SK-N-SH (cell line): Measurements from ENCODE around the gene NDUFS2. TPM values are rescaled to one million over a fixed set of nuclear protein-coding genes. Genes with fewer than 3 reads are reported as not detected.

ENCODE experiments used
- CTCF ChIA-PET: fragments of 300-600, 350-600 bp; formaldehyde crosslinking; extraction: SDS; loops from one replicate; lab custom pipeline; 2021; lab: Yijun Ruan, JAX
- POLR2A ChIA-PET: fragments of 350-600 bp; sonication (Branson Sonifier 250); formaldehyde crosslinking; extraction: SDS; loops from one replicate; lab custom pipeline; 2020; ENCODE audit warnings: antibody characterized with exemption, inconsistent platforms; lab: Yijun Ruan, JAX
- DNase-seq: peaks from one replicate; pipeline ENCODE4 v3.0.0; 2012
- H2AFZ ChIP-seq: fragments of 200-600 bp; sonication (generic); 2 replicates; pipeline ENCODE4 v1.8.1; 2016; ENCODE audit warnings: antibody characterized with exemption, mild to moderate bottlenecking, low read depth
- H3F3A ChIP-seq: fragments of 200-600 bp; sonication (generic); replicated peaks from 2 replicates; pipeline ENCODE3; 2016; ENCODE audit warnings: antibody characterized with exemption, mild to moderate bottlenecking; ENCODE audit not compliant: insufficient read depth
- H3K27ac ChIP-seq, 2 experiments: fragments of 200-500 bp in 1 of 2; fragments of 200-600 bp in 1 of 2; sonication (Bioruptor generic) in 1 of 2; sonication (generic), shearing (Covaris generic) in 1 of 2; 2 replicates each; pipeline versions ENCODE4 v1.5.1 to v1.6.1; 2014 to 2016; ENCODE audit warnings: low read depth in 2 of 2, inconsistent platforms in 1 of 2, low read length in 1 of 2, mild to moderate bottlenecking in 1 of 2, mixed read lengths in 1 of 2
- H3K27me3 ChIP-seq: fragments of 200-600 bp; sonication (generic), shearing (Covaris generic); 2 replicates; pipeline ENCODE4 v1.6.1; 2016; ENCODE audit warnings: mixed run types; ENCODE audit not compliant: insufficient read depth
- H3K36me3 ChIP-seq, 2 experiments: fragments of 200-500 bp in 1 of 2; fragments of 200-600 bp in 1 of 2; sonication (Bioruptor generic) in 1 of 2; sonication (generic) in 1 of 2; replicated peaks in 1 of 2; 2 replicates each; pipeline versions ENCODE3 to v1.5.1; 2014 to 2016; ENCODE audit warnings: low read length in 1 of 2, mild to moderate bottlenecking in 1 of 2; ENCODE audit not compliant: insufficient read depth in 2 of 2, control insufficient read depth in 1 of 2
- H3K4me1 ChIP-seq, 2 experiments: fragments of 200-500 bp in 1 of 2; fragments of 200-600 bp in 1 of 2; sonication (Bioruptor generic) in 1 of 2; sonication (generic), shearing (Covaris generic) in 1 of 2; 2 replicates each; pipeline versions ENCODE4 v1.5.1 to v1.6.1; 2014 to 2016; ENCODE audit warnings: low read depth in 1 of 2, low read length in 1 of 2, mixed run types in 1 of 2; ENCODE audit not compliant: insufficient read depth in 2 of 2, control insufficient read depth in 1 of 2
- H3K4me2 ChIP-seq: fragments of 200-600 bp; sonication (generic), shearing (Covaris generic); 2 replicates; pipeline ENCODE4 v1.6.1; 2017; ENCODE audit warnings: mixed run types
- H3K4me3 ChIP-seq, 2 experiments: fragments of 200-500 bp in 1 of 2; fragments of 200-600 bp in 1 of 2; sonication (Bioruptor generic) in 1 of 2; sonication (generic), shearing (Covaris generic) in 1 of 2; 2 replicates each; pipeline versions ENCODE4 v1.5.1 to v1.8.1; 2014 to 2016; ENCODE audit warnings: low read depth in 2 of 2, inconsistent platforms in 1 of 2, low read length in 1 of 2, mild to moderate bottlenecking in 1 of 2, mixed read lengths in 1 of 2, moderate library complexity in 1 of 2
- H3K79me2 ChIP-seq: fragments of 200-600 bp; sonication (generic); 2 replicates; pipeline ENCODE4 v1.8.1; 2017; ENCODE audit warnings: mild to moderate bottlenecking; ENCODE audit not compliant: insufficient read depth
- H3K9ac ChIP-seq: fragments of 200-600 bp; sonication (generic); 2 replicates; pipeline ENCODE4 v1.6.1; 2017; ENCODE audit warnings: mixed run types
- H3K9me2 ChIP-seq: fragments of 200-600 bp; sonication (generic); 2 replicates; pipeline ENCODE4 v1.6.1; 2017; ENCODE audit warnings: mixed run types
- H3K9me3 ChIP-seq: fragments of 200-600 bp; sonication (generic); 2 replicates; pipeline ENCODE4 v1.6.1; 2017; ENCODE audit warnings: mixed run types, mild to moderate bottlenecking, moderate library complexity
- H4K20me1 ChIP-seq: fragments of 200-600 bp; sonication (generic); 2 replicates; pipeline ENCODE4 v1.6.1; 2017; ENCODE audit warnings: mild to moderate bottlenecking, mixed run types; ENCODE audit not compliant: insufficient read depth
- CHD2 ChIP-seq: fragments of 150-350 bp; IDR thresholded peaks from 2 replicates; pipeline ENCODE4 v1.6.1; 2018; ENCODE audit warnings: low read length; ENCODE audit not compliant: partially characterized antibody
- FOXM1 ChIP-seq: IDR thresholded peaks from 2 replicates; pipeline ENCODE4 v1.4.0; 2012; ENCODE audit warnings: low read depth, mild to moderate bottlenecking
- GATA2 ChIP-seq: sonication (generic); formaldehyde crosslinking; IDR thresholded peaks from 2 replicates; pipeline ENCODE4 v1.5.0; 2020; ENCODE audit warnings: mild to moderate bottlenecking, missing genetic modification reagents
- JUND ChIP-seq: IDR thresholded peaks from 2 replicates; pipeline ENCODE4 v1.4.0; 2012
- MXI1 ChIP-seq: IDR thresholded peaks from 2 replicates; pipeline ENCODE4 v1.6.1; 2012; ENCODE audit warnings: mild to moderate bottlenecking, low read depth, low read length, improper control_type of control experiment
- NFIC ChIP-seq: IDR thresholded peaks from 2 replicates; pipeline ENCODE4 v1.4.0; 2012; ENCODE audit warnings: borderline replicate concordance
- NRF1 ChIP-seq: IDR thresholded peaks from 2 replicates; pipeline ENCODE4 v1.6.1; 2012; ENCODE audit warnings: low read depth, mild to moderate bottlenecking, low read length
- RFX5 ChIP-seq: IDR thresholded peaks from 2 replicates; pipeline ENCODE4 v1.6.1; 2012; ENCODE audit warnings: mild to moderate bottlenecking, improper control_type of control experiment, low read length
- RXRA ChIP-seq: IDR thresholded peaks from 2 replicates; pipeline ENCODE4 v1.4.0; 2012; ENCODE audit warnings: low read depth, mild to moderate bottlenecking, borderline replicate concordance
- SIN3A ChIP-seq: IDR thresholded peaks from 2 replicates; pipeline ENCODE4 v1.6.1; 2012; ENCODE audit warnings: low read depth, mild to moderate bottlenecking, low read length, moderate library complexity, borderline replicate concordance
- SMC3 ChIP-seq: IDR thresholded peaks from 2 replicates; pipeline ENCODE4 v1.6.1; 2012; ENCODE audit warnings: low read depth, low read length, improper control_type of control experiment
- YY1 ChIP-seq: IDR thresholded peaks from 2 replicates; pipeline ENCODE4 v1.4.0; 2012; ENCODE audit warnings: low read depth, mild to moderate bottlenecking
- WGBS: methylation state at CpG from one replicate; pipeline ENCODE4 v1.1.6; 2017; ENCODE audit warnings: low lambda C conversion rate; 5-methylcytosine and 5-hydroxymethylcytosine counted together
- polyA plus RNA-seq, 3 experiments: library from polyadenylated mRNA; depleted of rRNA; stranded (reverse); fragments of >200 nt; gene quantifications; 2 replicates each; pipeline ENCODE4 v1.2.3, GENCODE V29; 2012
- TF ChIP-seq, protein P1 (sequence below): IDR thresholded peaks from 2 replicates; pipeline ENCODE4 v1.4.0; 2012; ENCODE audit warnings: low read depth, borderline replicate concordance
- TF ChIP-seq, protein P2 (sequence below): IDR thresholded peaks from 2 replicates; pipeline ENCODE4 v1.4.0; 2012; ENCODE audit warnings: low read depth, borderline replicate concordance
- TF ChIP-seq, protein P3 (sequence below): IDR thresholded peaks from 2 replicates; pipeline ENCODE4 v1.6.1; 2012; ENCODE audit warnings: mild to moderate bottlenecking, low read depth, low read length, moderate library complexity
- TF ChIP-seq, protein P4 (sequence below): fragments of 150-350 bp; IDR thresholded peaks from 2 replicates; pipeline ENCODE4 v1.6.1; 2017; ENCODE audit warnings: antibody characterized with exemption, low read length, low read depth, borderline replicate concordance
- TF ChIP-seq, protein P5 (sequence below): IDR thresholded peaks from 2 replicates; pipeline ENCODE4 v1.4.0; 2012; ENCODE audit warnings: low read depth

Gene NDUFS2
- polyA plus RNA-seq, 1 of the 3 experiments (the other 2 are of a cell fraction): 203 TPM

DNA sequence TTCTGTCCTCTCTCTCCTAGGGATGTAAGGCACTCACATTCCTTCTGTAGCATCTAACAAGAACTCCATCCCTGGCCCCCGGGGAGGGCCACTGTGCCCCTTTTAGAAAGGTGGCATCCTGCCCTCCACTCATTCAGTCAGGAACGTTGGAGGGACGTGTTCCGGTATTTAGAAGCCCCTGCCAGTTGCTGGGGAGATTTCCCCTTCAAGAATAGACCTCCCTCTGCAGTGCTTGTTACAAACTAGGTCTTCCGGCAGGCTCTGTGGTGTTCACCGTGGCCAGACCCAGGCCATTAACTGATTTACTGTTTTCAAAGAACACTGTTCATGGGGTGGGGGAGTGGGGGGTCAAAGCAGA is 57.2 kb downstream of the NDUFS2 start:
- CTCF ChIA-PET: interaction anchor here (0.8 to 1.5 kb wide), 5 partner anchors 10 to 82 kb away, joined by 4 to 5 read pairs (median 4); no protein-coding TSS in a partner anchor

More for the DNA sequence above, 57.2 kb downstream of the NDUFS2 start:
- H3K9ac ChIP-seq: no peak overlapping the region
- H2AFZ ChIP-seq: no peak overlapping the region
- no peaks in the 10 kb centered on the region for H3K36me3 ChIP-seq
- no peaks in the 10 kb centered on the region for H3F3A ChIP-seq
- H3K27ac ChIP-seq: no peak overlapping the region
- POLR2A ChIA-PET: no interaction called here
- H3K79me2 ChIP-seq: no peaks in the 10 kb centered on the region
- H3K4me2 ChIP-seq: no peak overlapping the region; the same call in 1 of the 2 replicates
- no peaks in the 10 kb centered on the region for H4K20me1 ChIP-seq
- peak overlapping the region in 1 of 2 experiments; percentile 50; a peak in 1 of 4 replicates for H3K4me3 ChIP-seq
- peaks cover 32% of the 10 kb centered on the region for H3K27me3 ChIP-seq
- peaks cover 0 to 8% of the 10 kb centered on the region in 2 experiments; a peak in 1 of 4 replicates for H3K4me1 ChIP-seq
- 48% methylated on average over 6 of the region's 6 CpGs for WGBS
- no peaks in the 10 kb centered on the region for H3K9me2 ChIP-seq
- H3K9me3 ChIP-seq: peaks cover 8% of the 10 kb centered on the region; the same call in 1 of the 2 replicates
- DNase-seq: no peak
- TF ChIP-seq, protein P1, sequence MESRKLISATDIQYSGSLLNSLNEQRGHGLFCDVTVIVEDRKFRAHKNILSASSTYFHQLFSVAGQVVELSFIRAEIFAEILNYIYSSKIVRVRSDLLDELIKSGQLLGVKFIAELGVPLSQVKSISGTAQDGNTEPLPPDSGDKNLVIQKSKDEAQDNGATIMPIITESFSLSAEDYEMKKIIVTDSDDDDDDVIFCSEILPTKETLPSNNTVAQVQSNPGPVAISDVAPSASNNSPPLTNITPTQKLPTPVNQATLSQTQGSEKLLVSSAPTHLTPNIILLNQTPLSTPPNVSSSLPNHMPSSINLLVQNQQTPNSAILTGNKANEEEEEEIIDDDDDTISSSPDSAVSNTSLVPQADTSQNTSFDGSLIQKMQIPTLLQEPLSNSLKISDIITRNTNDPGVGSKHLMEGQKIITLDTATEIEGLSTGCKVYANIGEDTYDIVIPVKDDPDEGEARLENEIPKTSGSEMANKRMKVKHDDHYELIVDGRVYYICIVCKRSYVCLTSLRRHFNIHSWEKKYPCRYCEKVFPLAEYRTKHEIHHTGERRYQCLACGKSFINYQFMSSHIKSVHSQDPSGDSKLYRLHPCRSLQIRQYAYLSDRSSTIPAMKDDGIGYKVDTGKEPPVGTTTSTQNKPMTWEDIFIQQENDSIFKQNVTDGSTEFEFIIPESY: no peak
- no peak for TF ChIP-seq RFX5
- TF ChIP-seq FOXM1: no peak
- no peak for TF ChIP-seq JUND
- TF ChIP-seq NRF1: no peak
- TF ChIP-seq, protein P2, sequence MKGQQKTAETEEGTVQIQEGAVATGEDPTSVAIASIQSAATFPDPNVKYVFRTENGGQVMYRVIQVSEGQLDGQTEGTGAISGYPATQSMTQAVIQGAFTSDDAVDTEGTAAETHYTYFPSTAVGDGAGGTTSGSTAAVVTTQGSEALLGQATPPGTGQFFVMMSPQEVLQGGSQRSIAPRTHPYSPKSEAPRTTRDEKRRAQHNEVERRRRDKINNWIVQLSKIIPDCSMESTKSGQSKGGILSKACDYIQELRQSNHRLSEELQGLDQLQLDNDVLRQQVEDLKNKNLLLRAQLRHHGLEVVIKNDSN: no peak
- TF ChIP-seq, protein P3, sequence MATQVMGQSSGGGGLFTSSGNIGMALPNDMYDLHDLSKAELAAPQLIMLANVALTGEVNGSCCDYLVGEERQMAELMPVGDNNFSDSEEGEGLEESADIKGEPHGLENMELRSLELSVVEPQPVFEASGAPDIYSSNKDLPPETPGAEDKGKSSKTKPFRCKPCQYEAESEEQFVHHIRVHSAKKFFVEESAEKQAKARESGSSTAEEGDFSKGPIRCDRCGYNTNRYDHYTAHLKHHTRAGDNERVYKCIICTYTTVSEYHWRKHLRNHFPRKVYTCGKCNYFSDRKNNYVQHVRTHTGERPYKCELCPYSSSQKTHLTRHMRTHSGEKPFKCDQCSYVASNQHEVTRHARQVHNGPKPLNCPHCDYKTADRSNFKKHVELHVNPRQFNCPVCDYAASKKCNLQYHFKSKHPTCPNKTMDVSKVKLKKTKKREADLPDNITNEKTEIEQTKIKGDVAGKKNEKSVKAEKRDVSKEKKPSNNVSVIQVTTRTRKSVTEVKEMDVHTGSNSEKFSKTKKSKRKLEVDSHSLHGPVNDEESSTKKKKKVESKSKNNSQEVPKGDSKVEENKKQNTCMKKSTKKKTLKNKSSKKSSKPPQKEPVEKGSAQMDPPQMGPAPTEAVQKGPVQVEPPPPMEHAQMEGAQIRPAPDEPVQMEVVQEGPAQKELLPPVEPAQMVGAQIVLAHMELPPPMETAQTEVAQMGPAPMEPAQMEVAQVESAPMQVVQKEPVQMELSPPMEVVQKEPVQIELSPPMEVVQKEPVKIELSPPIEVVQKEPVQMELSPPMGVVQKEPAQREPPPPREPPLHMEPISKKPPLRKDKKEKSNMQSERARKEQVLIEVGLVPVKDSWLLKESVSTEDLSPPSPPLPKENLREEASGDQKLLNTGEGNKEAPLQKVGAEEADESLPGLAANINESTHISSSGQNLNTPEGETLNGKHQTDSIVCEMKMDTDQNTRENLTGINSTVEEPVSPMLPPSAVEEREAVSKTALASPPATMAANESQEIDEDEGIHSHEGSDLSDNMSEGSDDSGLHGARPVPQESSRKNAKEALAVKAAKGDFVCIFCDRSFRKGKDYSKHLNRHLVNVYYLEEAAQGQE: no peak
- TF ChIP-seq CHD2: no peak
- TF ChIP-seq MXI1: no peak
- TF ChIP-seq, protein P4, sequence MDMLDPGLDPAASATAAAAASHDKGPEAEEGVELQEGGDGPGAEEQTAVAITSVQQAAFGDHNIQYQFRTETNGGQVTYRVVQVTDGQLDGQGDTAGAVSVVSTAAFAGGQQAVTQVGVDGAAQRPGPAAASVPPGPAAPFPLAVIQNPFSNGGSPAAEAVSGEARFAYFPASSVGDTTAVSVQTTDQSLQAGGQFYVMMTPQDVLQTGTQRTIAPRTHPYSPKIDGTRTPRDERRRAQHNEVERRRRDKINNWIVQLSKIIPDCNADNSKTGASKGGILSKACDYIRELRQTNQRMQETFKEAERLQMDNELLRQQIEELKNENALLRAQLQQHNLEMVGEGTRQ: no peak
- TF ChIP-seq, protein P5, sequence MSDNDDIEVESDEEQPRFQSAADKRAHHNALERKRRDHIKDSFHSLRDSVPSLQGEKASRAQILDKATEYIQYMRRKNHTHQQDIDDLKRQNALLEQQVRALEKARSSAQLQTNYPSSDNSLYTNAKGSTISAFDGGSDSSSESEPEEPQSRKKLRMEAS: no peak
- TF ChIP-seq SIN3A: no peak
- TF ChIP-seq SMC3: no peak
- TF ChIP-seq YY1: no peak
- no peak for TF ChIP-seq GATA2 (CRISPR knock-in tag)
- TF ChIP-seq RXRA: no peak
- TF ChIP-seq NFIC: no peak
